Measurements from ENCODE around the gene PSMD8. TPM values are rescaled to one million over a fixed set of nuclear protein-coding genes. Genes with fewer than 3 reads are reported as not detected.

PSMD8 gene
- total RNA-seq, 1 experiment from 2014 or later = 195 TPM

DNA sequence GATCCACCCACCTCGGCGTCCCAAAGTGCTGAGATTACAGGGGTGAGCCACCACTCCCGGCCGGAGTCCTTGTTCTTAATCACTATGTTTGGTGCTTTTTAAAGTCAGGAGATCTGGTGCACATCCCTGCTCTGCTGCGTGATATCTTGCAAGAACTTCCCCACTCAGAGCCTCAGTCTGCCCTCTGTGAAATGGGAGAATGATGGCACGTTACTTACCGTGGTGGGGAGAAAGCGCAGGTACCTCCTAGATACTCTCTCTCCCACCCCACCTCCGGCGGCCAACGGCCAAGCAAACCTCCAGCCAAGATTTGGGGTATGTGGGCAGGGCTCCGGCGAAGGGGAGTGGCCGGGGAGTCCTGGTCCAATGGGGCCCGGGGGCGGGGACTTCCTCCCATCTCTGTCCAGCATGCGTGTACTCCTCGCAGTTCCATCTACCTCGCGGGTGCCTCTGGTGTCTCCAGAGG, 58.9 kb downstream of the PSMD8 start, which contains the start of gene RYR1:
TSS of gene RYR1 (plus strand) at position 424 of the 466 bp plus-strand sequence. CDS start 139 bp downstream, outside the sequence.
- Histone ChIP-seq H3K4me3 (replicated peaks in 1 of 2; ENCODE audit: low read depth in 1 of 2, low read length in 2 of 2) (peak within 1 kb of the TSS; percentile 34 to 35; a peak in 3 of 4 replicates), H2AFZ (ENCODE audit: low read depth, low read length, poor library complexity, severe bottlenecking) (peak within 1 kb of the TSS; percentile 89), H3K79me2 (ENCODE audit: insufficient read depth, low read length) (no peaks in the 10 kb centered on the region), H3K36me3 (ENCODE audit: control insufficient read depth in 1 of 2, insufficient read depth in 2 of 2, low read length in 2 of 2) (no peaks in the 10 kb centered on the region), H3K9me2 (ENCODE audit: insufficient read depth) (no peaks in the 10 kb centered on the region), H3K9ac (ENCODE audit: low read length) (no peak within 1 kb of the TSS), H3K9me3 (ENCODE audit: control insufficient read depth in 1 of 2, insufficient read depth in 1 of 2, low read depth in 1 of 2, low read length in 2 of 2) (no peaks in the 10 kb centered on the region), H3K27ac (ENCODE audit: low read depth, low read length) (no peak within 1 kb of the TSS), H3K27me3 (ENCODE audit: insufficient read depth, low read length) (no peaks in the 10 kb centered on the region), H3K4me1 (ENCODE audit: control insufficient read depth in 1 of 2, insufficient read depth in 2 of 2, low read length in 2 of 2) (peaks cover 0 to 15% of the 10 kb centered on the region in 2 experiments; a peak in 2 of 4 replicates), H4K20me1 (ENCODE audit: insufficient read depth) (no peaks in the 10 kb centered on the region), H3K4me2 (ENCODE audit: low read length) (peak within 1 kb of the TSS; percentile 71)
- ChIA-PET POLR2A (no interaction called here), CTCF (no interaction called here), RAD21 (ENCODE audit: low non-redundant PET in 1 of 2, low total read pairs in 2 of 2, uncharacterized antibody in 2 of 2, unreplicated experiment in 2 of 2) (no interaction called here)
- intact Hi-C loops (cut with micrococcal nuclease) = no loop called here
- TF ChIP-seq SRF (IDR thresholded peaks at IDR 0.05; ENCODE audit: low read depth) (no peak), YY1 (IDR thresholded peaks at IDR 0.05; ENCODE audit: extremely low read depth, insufficient replicate concordance, low read depth, low read length) (no peak), RAD21 (IDR thresholded peaks at IDR 0.05; ENCODE audit: low read depth) (no peak), POLR2AphosphoS5 (IDR thresholded peaks at IDR 0.05; ENCODE audit: low read depth, low read length) (no peak), ELF1 (IDR thresholded peaks at IDR 0.05; ENCODE audit: borderline replicate concordance, low read depth) (no peak), SIN3A (IDR thresholded peaks at IDR 0.05; ENCODE audit: low read depth) (no peak), FOSL1 (IDR thresholded peaks at IDR 0.05; ENCODE audit: low read depth) (no peak), ZNF274 (IDR thresholded peaks at IDR 0.05; ENCODE audit: low read depth, low read length) (no peak), JUND (IDR thresholded peaks at IDR 0.05) (no peak)
- TF ChIP-seq, protein P1, sequence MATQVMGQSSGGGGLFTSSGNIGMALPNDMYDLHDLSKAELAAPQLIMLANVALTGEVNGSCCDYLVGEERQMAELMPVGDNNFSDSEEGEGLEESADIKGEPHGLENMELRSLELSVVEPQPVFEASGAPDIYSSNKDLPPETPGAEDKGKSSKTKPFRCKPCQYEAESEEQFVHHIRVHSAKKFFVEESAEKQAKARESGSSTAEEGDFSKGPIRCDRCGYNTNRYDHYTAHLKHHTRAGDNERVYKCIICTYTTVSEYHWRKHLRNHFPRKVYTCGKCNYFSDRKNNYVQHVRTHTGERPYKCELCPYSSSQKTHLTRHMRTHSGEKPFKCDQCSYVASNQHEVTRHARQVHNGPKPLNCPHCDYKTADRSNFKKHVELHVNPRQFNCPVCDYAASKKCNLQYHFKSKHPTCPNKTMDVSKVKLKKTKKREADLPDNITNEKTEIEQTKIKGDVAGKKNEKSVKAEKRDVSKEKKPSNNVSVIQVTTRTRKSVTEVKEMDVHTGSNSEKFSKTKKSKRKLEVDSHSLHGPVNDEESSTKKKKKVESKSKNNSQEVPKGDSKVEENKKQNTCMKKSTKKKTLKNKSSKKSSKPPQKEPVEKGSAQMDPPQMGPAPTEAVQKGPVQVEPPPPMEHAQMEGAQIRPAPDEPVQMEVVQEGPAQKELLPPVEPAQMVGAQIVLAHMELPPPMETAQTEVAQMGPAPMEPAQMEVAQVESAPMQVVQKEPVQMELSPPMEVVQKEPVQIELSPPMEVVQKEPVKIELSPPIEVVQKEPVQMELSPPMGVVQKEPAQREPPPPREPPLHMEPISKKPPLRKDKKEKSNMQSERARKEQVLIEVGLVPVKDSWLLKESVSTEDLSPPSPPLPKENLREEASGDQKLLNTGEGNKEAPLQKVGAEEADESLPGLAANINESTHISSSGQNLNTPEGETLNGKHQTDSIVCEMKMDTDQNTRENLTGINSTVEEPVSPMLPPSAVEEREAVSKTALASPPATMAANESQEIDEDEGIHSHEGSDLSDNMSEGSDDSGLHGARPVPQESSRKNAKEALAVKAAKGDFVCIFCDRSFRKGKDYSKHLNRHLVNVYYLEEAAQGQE (IDR thresholded peaks at IDR 0.05; ENCODE audit: low read depth) = no peak; the same call in 1 of the 2 replicates
- TF ChIP-seq, protein P2, sequence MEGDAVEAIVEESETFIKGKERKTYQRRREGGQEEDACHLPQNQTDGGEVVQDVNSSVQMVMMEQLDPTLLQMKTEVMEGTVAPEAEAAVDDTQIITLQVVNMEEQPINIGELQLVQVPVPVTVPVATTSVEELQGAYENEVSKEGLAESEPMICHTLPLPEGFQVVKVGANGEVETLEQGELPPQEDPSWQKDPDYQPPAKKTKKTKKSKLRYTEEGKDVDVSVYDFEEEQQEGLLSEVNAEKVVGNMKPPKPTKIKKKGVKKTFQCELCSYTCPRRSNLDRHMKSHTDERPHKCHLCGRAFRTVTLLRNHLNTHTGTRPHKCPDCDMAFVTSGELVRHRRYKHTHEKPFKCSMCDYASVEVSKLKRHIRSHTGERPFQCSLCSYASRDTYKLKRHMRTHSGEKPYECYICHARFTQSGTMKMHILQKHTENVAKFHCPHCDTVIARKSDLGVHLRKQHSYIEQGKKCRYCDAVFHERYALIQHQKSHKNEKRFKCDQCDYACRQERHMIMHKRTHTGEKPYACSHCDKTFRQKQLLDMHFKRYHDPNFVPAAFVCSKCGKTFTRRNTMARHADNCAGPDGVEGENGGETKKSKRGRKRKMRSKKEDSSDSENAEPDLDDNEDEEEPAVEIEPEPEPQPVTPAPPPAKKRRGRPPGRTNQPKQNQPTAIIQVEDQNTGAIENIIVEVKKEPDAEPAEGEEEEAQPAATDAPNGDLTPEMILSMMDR (IDR thresholded peaks at IDR 0.05 in 2 of 3, conservative IDR thresholded peaks at IDR 0.05 in 1 of 3; ENCODE audit: borderline replicate concordance in 1 of 3, insufficient read depth in 1 of 3, low read depth in 2 of 3, low read length in 2 of 3) = no peak
- TF ChIP-seq, protein P3, sequence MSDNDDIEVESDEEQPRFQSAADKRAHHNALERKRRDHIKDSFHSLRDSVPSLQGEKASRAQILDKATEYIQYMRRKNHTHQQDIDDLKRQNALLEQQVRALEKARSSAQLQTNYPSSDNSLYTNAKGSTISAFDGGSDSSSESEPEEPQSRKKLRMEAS (IDR thresholded peaks at IDR 0.05) = no peak
- TF ChIP-seq, protein P4, sequence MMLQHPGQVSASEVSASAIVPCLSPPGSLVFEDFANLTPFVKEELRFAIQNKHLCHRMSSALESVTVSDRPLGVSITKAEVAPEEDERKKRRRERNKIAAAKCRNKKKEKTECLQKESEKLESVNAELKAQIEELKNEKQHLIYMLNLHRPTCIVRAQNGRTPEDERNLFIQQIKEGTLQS (IDR thresholded peaks at IDR 0.05) = no peak
- BruUV-seq (replicated peaks) = no TSS peak
- DNase-seq (ENCODE audit: low read depth, low spot score) (peak; percentile 37), ATAC-seq (peak; percentile 100)
